GM21423 (cell line): ENCODE results near the gene FGF22.
"Not testable (repeated sequence)": the region's sequence is repeated elsewhere in the genome, so short reads cannot be mapped to it uniquely, and the experiment has no call there.

Source experiments
- ATAC-seq: cut with Tn5 transposase; IDR thresholded peaks from one replicate; pipeline ENCODE4 v1.9.1; 2021; ENCODE audit warnings: mild to moderate bottlenecking, moderate library complexity; ENCODE audit not compliant: unreplicated experiment

Gene FGF22

DNA sequence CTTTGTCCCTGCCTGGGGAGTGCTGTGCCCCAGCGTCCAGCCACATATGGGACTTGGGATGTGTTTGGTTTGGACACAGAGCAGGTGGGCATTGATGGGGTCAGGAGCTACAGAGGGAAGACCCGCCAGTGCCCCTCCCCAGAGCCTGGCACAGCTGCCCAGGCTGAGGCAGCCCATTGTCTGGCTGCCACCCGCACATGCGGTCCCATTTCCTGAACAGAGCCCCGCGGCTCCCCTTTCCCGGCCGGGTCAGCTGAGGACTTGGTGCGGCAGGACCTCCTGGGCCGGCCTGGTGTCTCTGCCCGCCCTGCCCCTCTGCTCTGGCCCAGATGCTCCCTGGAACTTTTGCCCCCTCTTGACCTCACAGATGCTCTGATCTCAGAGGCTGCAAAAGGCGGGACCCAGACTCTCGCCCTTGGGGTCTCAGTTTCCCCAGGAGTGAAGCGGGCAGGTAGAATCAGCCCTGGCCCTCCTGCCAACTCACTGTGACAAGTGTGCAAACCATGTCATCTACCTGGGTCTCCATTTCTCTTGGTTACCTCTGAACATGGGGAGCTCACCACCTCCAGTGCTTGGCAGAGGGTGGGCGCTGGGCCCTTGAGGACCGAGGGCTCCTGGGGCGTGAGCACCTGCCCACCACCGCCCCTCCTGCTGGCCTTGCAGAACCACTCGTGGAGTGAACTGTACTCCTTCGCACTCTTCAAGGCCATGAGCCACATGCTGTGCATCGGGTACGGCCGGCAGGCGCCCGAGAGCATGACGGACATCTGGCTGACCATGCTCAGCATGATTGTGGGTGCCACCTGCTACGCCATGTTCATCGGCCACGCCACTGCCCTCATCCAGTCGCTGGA, 32.2 kb upstream of the FGF22 start:
- ATAC-seq = no peak

DNA sequence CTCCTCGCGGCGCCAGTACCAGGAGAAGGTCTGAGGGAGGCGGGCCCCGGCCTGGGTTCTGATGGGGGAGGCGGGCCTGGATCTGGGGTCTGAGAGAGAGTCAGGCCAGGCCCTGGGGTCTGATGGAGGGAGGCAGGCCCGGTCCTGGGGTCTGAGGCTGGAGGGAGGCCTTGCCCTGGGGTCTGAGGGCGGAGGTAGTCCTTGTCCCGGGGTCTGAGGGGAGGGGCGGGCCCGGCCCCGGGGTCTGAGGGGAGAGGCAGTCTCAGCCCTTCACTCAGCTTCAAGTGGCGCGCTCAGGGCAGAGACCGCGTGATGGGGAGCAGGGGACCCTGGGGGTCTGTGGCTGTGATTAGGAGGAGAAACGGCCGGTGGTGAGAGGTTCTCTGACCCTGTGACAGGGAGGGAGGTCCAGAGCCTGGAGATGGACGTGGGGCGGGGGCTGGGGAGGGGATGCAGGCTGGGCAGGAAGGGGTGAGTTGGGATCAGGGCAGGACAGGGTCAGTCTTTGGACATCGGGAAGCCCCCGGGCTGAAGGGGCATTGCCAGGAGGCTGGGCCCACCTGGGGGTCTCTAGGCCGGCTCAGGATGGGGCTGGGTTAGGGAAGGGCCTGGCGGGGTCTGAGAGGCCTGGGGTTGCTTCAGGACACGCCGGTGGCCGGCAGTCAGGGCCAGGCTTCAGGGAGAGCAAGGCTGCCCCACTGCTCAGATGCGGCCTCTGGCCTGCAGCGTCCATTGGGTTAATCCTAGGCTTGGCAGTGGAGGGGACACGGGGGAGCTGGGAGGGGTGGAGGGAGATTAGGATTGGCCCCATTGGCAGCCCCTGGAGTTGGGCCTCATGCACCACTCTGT, 31.3 kb upstream of the FGF22 start:
- ATAC-seq = no peak

DNA sequence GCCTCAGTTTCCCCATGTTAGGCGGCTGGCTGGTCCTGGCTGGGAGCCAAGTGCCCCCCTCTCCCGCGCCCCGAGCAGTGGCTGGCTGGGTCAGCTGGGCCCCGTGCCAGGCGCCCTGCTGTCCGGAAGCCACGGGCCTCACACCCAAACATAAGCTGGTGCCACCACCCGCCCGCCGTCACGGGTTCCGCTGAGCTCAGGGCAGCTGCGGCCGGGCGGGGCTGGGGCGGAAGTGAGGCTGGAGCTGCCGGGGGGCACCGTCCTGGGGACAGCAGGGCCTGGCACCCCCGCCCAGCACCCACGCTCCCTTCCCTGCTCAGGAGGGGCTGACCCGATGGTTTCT, 30.7 kb upstream of the FGF22 start:
- no peak for ATAC-seq

DNA sequence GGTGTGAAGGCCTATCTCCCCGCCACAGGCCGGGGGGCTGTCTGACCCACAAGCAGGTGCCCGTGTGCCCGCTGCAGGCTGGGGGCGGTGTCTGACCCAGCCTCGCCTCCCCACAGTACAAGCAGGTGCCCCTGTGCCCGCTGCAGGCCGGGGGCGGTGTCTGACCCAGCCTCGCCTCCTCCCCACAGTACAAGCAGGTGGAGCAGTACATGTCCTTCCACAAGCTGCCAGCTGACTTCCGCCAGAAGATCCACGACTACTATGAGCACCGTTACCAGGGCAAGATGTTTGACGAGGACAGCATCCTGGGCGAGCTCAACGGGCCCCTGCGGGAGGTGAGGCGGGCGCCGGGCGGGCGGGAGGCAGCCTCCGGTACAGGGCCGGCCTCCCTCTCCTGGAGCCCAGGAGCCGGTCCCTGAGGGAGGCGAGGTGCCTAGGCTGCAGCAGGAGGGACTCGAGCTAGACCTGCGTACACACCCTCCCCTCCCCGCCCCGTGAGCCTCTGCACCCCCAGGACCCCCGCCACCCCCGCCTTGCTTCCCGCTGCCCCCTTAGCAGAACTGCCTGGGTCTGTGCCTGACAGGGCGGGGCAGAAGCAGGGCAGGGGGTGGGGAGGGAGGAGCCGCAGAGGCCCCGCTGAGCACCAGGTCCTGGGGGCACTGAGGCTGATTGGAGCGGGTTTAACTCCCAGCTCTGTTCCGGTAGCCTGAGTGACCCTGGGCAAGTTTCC, 29.4 kb upstream of the FGF22 start:
- ATAC-seq = no peak

DNA sequence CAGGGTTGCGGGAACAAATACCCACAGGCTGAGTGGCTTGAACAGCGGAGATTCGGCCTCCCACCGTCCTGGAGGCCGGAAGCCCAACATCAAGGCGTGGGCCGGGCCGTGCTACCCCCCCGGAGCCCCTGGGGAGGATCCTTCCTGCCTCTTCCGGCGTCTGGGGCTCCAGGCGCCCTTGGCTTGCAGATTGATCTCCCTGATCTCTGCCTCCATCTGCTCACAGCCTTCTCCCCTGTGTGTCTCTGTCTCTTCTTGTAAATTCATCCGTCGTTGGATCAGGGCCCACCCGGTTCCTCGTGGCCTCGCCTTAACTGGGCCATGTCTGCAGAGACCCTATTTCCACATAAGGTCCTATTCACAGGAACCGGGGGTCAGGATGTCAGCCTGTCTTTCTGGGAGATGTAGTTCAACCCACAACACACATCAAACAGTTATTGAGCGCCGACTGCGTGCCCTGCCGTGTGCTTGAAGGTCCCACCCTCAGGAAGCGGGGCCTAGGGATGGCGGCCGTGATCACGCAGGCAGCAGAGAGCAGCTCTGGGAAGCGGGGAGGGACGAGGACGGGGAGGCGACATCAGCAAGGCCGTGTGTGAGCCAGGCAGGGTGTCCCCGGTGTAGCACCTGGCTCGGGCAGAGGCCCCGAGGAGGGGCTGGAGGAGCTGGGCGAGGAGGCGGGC, 28.7 kb upstream of the FGF22 start:
- ATAC-seq = no peak

DNA sequence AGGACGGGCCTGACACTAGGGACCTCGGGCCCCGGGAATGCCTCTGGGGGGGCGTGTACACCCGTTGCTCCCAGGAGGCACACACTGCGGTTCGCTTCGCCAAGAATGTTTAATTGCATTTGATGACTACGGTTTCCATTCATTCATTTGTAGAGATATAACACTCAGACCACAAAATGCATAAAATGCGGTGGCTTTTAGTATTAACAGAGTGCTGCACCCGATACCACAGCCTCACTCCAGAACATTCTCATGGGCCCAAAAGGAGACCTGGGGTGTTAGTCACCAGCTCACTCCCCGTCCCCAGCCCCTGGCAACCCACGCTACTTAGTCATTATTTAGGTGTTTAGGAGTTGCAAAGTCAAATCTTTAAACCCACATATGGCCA, 28.2 kb upstream of the FGF22 start:
- ATAC-seq = no peak

DNA sequence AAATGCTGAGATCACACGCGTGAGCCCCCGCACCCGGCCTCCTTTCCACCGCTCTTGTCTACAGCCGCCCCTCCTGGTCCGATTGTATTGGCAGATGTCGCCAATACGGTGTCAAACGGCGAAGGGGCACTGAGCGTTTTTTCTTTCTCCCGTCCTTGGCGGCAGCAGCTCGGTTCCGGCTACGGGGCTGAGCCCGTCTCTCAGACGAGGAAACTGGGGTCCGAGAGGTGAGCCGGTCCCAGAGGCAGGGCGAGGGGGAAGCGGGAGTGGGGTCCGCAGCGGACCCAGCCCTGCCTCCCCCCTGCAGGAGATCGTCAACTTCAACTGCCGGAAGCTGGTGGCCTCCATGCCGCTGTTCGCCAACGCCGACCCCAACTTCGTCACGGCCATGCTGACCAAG, 26.7 kb upstream of the FGF22 start:
- ATAC-seq = no peak

DNA sequence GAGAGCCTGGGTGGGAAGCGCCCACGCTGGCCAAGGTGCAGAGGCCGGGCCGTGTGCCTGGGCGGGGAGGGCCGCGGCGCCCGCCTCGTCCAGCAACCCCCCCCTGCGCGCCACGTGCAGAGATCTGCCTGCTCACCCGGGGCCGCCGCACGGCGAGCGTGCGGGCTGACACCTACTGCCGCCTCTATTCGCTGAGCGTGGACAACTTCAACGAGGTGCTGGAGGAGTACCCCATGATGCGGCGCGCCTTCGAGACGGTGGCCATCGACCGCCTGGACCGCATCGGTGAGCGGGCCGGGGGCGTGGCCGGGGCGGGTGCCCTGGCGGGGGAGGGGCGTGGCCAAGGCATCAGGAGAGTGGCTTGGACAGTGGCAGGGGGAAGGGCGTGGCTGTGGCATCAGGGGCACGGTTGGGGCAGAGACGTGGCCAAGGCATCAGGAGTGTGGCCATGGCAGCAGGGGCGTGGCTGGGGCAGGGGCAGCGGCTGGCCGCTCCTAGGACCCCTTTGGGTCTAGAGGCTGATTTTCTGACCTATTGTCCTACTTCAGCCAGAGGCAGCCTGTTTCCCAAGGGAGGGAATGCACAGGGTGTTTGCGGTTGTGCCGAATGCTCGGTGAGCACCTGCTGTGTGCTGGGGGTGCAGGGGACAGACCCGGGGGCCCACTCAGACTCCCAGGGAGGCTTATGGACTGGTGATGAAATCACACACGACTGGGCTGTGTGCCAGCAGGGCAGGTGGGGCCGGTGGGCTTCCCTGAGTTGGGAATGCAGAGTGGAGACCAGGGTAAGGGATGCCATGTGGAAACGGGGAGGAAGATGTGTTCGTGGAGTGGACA, 25.7 kb upstream of the FGF22 start:
- ATAC-seq = no peak

DNA sequence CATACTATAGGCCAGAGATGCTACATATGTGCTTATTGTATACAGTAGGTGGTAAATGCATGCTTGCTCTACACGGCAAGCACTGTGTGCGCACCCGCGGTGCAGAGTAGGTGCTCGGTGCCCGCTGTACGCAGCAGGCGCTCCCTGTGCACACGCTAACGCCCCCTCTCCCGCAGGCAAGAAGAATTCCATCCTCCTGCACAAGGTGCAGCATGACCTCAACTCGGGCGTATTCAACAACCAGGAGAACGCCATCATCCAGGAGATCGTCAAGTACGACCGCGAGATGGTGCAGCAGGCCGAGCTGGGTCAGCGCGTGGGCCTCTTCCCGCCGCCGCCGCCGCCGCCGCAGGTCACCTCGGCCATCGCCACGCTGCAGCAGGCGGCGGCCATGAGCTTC, 24.1 kb upstream of the FGF22 start:
- no peak for ATAC-seq

DNA sequence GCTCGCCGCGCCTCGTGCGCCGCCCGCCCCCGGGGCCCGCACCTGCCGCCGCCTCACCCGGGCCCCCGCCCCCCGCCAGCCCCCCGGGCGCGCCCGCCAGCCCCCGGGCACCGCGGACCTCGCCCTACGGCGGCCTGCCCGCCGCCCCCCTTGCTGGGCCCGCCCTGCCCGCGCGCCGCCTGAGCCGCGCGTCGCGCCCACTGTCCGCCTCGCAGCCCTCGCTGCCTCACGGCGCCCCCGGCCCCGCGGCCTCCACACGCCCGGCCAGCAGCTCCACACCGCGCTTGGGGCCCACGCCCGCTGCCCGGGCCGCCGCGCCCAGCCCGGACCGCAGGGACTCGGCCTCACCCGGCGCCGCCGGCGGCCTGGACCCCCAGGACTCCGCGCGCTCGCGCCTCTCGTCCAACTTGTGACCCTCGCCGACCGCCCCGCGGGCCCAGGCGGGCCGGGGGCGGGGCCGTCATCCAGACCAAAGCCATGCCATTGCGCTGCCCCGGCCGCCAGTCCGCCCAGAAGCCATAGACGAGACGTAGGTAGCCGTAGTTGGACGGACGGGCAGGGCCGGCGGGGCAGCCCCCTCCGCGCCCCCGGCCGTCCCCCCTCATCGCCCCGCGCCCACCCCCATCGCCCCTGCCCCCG, 23.5 kb upstream of the FGF22 start:
- no peak for ATAC-seq

DNA sequence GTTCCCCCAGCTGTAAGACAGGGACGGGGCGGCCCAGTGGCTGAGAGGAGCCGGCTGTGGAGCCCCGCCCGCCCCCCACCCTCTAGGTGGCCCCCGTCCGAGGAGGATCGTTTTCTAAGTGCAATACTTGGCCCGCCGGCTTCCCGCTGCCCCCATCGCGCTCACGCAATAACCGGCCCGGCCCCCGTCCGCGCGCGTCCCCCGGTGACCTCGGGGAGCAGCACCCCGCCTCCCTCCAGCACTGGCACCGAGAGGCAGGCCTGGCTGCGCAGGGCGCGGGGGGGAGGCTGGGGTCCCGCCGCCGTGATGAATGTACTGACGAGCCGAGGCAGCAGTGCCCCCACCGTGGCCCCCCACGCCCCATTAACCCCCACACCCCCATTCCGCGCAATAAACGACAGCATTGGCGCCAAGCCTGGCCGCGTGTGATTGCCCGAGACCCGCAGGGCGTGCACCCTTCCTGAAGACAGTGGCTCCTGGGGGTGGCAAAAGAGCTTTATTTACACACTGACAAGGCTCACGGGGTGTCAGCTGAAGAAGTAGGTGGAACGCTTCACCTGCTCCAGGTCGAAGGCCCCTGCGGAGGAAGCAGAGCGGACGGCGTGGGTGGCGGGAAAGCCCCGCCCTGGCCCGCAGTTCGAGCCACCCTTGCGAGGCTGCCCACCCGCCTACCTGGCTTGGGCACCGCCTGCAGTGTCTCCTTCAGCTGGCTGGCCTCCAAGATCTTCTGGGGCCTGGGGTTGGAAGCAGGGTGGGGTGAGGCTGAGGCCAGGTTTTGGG, 22.7 kb upstream of the FGF22 start:
- no peak for ATAC-seq

DNA sequence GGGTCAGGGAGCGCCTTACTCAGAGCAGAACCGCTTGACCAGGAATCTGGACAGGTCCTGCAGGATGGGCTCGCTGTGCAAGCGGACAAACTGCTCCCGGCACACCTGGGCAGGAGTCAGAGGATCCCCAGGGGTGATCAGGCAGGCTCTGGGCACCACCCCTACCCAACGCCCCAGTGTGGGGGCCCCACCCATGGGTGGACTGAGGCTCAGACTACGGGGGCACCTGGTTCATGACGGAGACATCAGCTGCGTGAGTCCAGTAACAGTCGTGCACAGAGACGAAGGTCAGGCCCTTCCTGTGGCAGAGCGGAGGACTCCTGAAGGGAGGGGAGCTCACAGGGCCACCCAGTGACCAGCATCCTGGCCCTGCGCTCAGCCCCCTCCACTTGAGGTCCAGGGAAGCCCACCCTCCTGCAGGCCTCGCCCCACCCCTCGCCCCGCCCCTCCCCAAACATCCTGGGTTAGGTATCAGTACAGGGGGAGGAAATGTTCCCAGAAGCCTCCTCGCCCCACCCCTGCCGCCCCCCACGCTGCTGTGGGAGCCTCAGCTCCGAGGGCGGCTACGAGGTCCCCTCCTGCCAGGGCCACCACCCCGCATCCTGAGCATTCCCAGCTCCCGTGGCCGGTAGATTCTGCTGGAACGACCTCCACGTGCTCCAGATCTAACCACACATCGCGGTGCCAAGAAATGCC, 22.0 kb upstream of the FGF22 start:
- no peak for ATAC-seq

DNA sequence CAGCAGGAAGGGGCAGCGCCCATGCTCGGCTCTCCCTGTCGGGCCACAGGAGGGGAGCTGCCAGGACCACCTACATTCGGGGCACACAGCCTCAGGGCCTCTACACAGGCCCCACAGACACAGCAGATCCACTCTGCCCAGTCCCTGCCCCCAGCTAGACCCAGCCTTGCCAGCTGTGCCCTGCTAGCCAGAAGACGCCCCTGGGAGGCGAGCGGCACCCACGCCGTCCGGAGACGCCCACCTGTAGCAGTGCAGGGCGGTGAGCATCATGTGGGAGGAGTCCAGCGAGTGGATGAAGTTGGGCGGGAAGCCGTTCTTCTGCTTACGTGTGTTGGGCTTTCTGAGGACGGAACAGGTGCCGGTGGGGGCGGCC, 21.4 kb upstream of the FGF22 start:
- ATAC-seq = no peak

DNA sequence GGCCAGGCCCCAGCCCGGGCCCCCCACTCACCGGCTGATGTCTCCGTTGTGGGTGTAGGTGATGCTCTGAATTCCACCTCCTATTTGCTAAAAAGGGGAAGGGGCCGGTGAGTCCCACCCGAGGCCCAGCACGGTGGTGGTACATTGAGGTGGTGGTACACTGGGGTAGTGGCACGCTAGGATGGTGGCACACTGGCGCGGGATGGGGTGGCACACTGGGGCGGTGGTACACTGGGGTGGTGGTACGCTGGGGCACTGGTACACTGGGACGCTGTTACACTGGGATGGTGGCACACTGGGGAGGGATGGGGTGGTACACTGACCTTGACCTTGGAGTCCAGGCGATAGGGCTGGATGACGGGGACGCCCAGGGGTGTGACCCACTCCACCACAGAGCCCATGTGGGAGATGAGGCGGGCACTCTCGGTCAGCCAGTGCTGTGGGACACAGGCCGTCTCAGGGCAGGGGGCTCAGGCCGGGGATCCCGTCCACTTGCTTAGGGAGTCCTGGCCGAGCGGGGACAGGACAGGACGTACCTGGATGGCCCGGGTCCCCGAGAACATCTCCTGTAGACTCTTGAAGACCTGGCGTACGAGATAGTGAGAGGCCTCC, 20.9 kb upstream of the FGF22 start:
- ATAC-seq = no peak

DNA sequence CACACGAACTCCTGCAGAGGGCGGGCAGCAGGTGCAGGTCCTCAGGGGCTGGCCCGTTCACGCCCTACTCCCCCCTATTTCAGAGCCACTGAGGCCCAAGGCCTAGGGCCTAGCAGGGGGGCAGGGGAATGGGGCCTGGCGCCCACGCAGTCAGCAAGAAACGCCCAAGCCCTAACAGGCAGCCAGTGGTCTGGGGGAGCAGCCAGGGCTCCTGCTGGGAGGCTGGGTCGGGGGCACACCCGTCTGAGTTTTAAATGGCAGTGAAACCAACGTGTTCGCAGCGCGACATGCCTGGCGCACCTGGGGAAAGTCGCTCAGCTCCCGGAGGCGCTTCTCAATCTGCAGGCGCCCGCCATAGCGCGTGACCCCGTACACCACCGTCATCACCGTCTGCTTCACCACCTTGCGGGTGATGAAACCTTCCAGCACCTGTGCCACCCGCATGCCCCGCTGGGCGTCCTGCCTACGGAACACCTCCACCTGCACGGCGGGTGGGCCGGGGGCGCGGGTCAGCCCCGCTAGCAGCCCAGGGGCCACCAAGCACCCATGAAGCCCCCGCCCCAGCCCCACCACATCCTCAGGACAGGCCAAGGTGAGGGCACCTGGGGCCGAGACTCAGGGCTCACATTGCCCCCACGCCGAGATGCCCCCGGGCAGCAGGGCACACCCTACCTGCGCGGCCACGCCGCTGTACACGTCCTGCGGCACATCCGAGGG, 20.2 kb upstream of the FGF22 start:
- no peak for ATAC-seq

DNA sequence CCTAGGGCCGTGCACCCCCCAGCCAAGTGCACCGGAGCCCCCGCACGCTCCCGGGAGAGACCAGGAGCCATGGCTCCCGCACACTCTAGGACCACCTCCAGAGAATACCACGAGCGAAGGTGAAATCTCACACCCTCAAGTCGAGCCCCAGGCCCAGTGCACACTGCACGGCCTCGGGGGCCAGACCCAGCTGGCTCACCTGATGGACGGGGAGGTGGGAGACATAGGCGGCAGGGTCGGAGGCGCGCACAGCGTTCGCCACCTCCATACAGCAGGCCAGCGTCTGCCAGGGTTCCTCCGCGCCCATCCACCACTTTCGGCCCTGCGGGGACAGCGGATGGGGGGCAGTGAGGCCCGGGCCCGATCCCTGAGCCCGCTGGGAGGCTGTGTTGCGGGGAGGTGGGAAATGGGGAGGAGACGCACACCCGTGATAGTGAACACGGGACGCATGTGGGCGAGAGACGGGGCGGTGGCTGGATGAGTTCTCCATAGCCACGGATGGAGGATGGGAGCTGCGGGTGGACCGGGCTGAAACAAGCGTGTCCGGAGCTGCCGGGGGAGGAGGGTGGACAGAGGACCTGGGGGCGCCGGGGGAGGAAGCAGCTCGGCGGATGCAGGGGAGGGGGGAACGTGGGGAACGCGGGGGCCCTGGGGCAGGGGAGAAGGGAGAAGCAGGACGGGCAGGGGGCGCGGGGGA, 19.4 kb upstream of the FGF22 start:
- ATAC-seq = no peak

DNA sequence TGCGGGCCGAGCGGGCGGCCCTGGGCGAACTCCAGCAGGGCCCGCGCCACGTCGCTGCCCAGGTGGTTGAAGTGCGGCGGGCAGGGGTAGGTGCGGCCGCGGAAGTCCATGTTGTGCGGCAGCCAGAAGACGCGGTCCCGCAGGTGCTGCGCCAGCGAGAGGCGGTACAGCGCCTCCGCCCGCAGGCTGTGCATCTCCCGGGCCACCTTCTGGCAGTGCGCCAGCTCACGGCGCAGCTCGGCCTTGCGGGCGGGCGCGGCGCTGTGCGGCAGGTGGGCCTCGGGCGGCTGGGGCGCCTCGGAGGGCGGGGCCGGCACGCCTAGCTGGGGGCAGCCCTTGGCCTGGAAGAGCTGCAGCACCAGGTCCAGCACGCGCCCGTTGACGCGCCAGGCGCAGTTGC, 18.5 kb upstream of the FGF22 start:
- not testable (repeated sequence) for ATAC-seq
